GM19397 (cell line): ENCODE results near the gene DOK7.

ENCODE experiments used
- ATAC-seq: cut with Tn5 transposase; IDR thresholded peaks from one replicate; pipeline ENCODE4 v1.9.1; 2021; ENCODE audit warnings: mild to moderate bottlenecking, moderate library complexity; ENCODE audit not compliant: unreplicated experiment

Gene DOK7

GRCh38 chr4:3485886-3486540, 22.9 kb downstream of the DOK7 start:
- ATAC-seq, result no peak

- no peak for ATAC-seq
These were observed 23.7 kb downstream of the DOK7 start for GRCh38 chr4:3486541-3487540.

DNA sequence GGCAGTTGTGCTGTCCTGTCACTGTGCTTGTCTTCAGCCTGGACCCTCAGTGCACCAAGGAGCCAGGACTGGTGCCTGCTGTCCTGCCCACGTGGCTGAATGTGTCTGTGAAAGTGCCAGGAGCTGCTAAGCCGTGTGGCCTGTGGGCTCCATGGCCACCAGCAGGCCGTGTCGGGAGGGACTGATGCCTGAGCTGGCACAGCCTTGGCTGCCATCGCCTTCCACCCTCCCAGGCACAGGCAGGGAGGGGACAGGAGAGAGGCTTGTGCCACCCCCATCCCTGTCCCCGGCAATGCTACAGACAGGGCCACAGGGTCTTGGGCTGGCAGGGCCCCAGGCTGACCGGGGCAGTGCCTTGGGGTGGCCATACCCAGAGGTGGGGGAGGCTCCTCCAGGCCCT, 24.8 kb downstream of the DOK7 start:
- no peak for ATAC-seq

DNA sequence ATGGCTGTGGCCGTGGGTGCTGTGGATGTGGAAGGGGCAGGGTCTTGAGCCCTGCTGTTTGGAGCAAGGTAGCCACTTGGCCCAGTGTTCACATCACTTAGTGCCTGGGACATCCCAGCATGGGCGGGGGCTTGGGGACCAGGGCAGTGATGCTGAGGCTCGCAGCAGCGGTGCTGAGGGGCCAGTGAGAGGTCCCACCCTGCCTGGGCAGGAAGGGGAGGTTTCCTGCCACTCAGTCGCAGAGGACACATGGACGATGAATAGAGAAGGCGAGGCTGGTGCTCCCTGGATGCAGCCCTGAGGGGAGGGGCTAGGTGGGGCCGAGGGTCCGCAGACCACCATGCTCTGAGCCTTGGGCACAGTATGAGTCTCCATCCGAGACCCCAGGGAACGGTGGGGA, 25.7 kb downstream of the DOK7 start:
- ATAC-seq, result no peak

- ATAC-seq, result no peak
These were observed 26.4 kb downstream of the DOK7 start for GRCh38 chr4:3489451-3489962.

- ATAC-seq, result no peak
These were observed 28.7 kb downstream of the DOK7 start for GRCh38 chr4:3491681-3492405.

GRCh38 chr4:3492741-3493719, 29.9 kb downstream of the DOK7 start:
- no peak for ATAC-seq

DNA sequence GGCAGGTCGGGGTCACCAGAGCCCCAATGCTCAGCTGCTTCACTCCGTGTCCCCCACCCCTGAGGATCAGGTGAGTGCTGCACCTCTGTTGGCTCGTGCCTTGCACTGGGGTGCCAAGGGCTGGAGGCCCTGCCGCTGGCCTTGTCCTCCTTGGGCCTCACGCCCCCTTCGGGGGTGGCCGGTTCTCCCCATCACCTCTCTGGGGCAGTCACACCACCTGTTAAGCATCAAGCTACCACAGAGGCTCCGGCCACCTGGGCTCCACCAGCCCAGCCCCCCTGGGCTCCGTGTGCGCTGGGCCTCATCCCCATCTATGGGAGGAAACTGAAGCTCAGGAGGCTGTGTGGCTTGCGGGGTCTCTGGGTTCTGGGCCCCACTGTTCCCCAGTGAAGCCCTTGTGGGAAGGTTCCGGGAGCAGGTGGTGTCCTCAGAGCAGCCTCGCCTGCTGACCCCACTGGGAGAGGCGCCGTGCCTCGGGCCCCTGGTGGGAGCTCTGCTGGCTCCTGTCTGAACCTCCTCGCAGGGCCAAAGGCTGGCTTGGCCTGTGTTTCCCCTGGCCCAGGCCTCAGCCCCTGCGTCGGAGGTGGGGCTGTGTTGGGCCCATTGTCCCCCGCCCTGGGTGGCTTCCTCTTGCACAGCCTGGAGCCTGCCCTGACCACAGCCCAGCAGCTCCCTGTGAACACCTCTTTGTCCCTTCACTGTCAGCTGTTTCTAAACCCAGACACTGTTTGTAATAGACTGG, 30.8 kb downstream of the DOK7 start:
- no peak for ATAC-seq

- no peak for ATAC-seq
These were observed 31.4 kb downstream of the DOK7 start for GRCh38 chr4:3494462-3494871.

- no peak for ATAC-seq
These were observed 32.3 kb downstream of the DOK7 start for GRCh38 chr4:3495204-3495975.

DNA sequence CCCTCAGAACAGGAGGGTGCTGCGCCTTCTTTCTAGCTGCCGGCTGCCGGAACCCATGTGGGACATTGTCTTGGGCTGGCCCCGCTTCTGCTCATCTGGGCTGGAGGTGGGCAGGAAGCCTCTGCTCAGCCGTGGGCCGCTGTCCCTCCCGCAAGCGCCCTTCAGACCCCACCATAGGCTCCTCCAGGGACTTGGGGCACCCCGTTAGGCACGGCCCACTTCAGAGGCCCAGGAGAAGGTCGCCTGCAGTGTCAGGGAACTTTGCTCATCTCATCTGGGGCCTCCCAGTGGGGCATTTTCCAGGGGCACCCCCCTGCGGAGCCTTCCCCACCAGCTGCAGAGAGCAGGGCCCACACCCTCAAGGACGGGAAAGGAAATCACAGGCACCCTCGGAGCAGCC, 32.9 kb downstream of the DOK7 start:
- no peak for ATAC-seq

- ATAC-seq, result no peak
These were observed 34.0 kb downstream of the DOK7 start for GRCh38 chr4:3497095-3497494.

- ATAC-seq, result no peak
These were observed 34.6 kb downstream of the DOK7 start for GRCh38 chr4:3497523-3498389.

GRCh38 chr4:3498407-3498806, 35.3 kb downstream of the DOK7 start:
- ATAC-seq, result no peak

GRCh38 chr4:3498901-3499510, 35.9 kb downstream of the DOK7 start:
- no peak for ATAC-seq

GRCh38 chr4:3499710-3500109, 36.6 kb downstream of the DOK7 start:
- ATAC-seq, result no peak

GRCh38 chr4:3500111-3500510, 37.0 kb downstream of the DOK7 start:
- ATAC-seq, result no peak
